CD4-positive, alpha-beta memory T cell (primary cell): ENCODE measurements around the gene ADH7. TPM values are rescaled to one million over a fixed set of nuclear protein-coding genes. Genes with fewer than 3 reads are reported as not detected.
"Not testable (repeated sequence)": the region's sequence is repeated elsewhere in the genome, so short reads cannot be mapped to it uniquely, and the experiment has no call there.

Source experiments
- CTCF ChIA-PET: fragments of 350-600 bp; sonication (Branson Sonifier 250); formaldehyde crosslinking; loops from one replicate; lab custom pipeline; 2021; ENCODE audit warnings: inconsistent platforms; ENCODE audit not compliant: partially characterized antibody; lab: Charles Lee
- POLR2A ChIA-PET: fragments of 350-600 bp; sonication (Branson Sonifier 250); formaldehyde crosslinking; loops from one replicate; lab custom pipeline; 2021; ENCODE audit not compliant: partially characterized antibody; lab: Charles Lee
- DNase-seq, 5 donors: peaks; one replicate each; pipeline versions ENCODE4 v3.0.0 to v3.0.0-alpha.2; 2020 to 2022; ENCODE audit warnings: mixed read lengths in 1 of 5
- H3K27ac ChIP-seq: one replicate; pipeline ENCODE4 v1.7.0; 2013; ENCODE audit warnings: low read depth, low read length
- H3K27me3 ChIP-seq: 2 replicates; pipeline ENCODE4 v1.7.0; 2013; ENCODE audit warnings: mild to moderate bottlenecking, low read length, moderate library complexity; ENCODE audit not compliant: insufficient read depth
- H3K36me3 ChIP-seq: 2 replicates; pipeline ENCODE4 v1.7.0; 2013; ENCODE audit warnings: mild to moderate bottlenecking, low read length, moderate library complexity; ENCODE audit not compliant: insufficient read depth
- H3K4me1 ChIP-seq: 2 replicates; pipeline ENCODE4 v1.7.0; 2013; ENCODE audit warnings: mild to moderate bottlenecking, low read length, moderate library complexity; ENCODE audit not compliant: insufficient read depth
- H3K4me3 ChIP-seq, 2 donors: one replicate each; pipeline ENCODE4 v1.7.0; 2013; ENCODE audit warnings: low read length in 2 of 2, mild to moderate bottlenecking in 1 of 2
- H3K9me3 ChIP-seq, 2 donors: one replicate each; pipeline ENCODE4 v1.7.0; 2013; ENCODE audit warnings: low read length in 2 of 2, control low read depth in 1 of 2; ENCODE audit not compliant: control insufficient read depth in 1 of 2
- H3K27ac Mint-ChIP-seq, 7 donors: one replicate each; pipeline ENCODE4 v1.8.0; 2020 to 2021; ENCODE audit warnings: mixed read lengths in 7 of 7, mild to moderate bottlenecking in 6 of 7, inconsistent platforms in 3 of 7, moderate library complexity in 3 of 7
- H3K27me3 Mint-ChIP-seq, 2 donors: one replicate each; pipeline ENCODE4 v1.8.0; 2020 to 2021; ENCODE audit warnings: mixed read lengths in 2 of 2
- H3K36me3 Mint-ChIP-seq, 2 donors: one replicate each; pipeline ENCODE4 v1.8.0; 2020 to 2021; ENCODE audit warnings: mixed read lengths in 2 of 2, inconsistent platforms in 1 of 2, mild to moderate bottlenecking in 1 of 2
- H3K4me1 Mint-ChIP-seq, 4 donors: one replicate each; pipeline ENCODE4 v1.8.0; 2020 to 2021; ENCODE audit warnings: mixed read lengths in 4 of 4, mild to moderate bottlenecking in 1 of 4
- H3K4me3 Mint-ChIP-seq, 8 donors: one replicate each; pipeline ENCODE4 v1.8.0; 2020 to 2021; ENCODE audit warnings: mixed read lengths in 8 of 8, mild to moderate bottlenecking in 7 of 8, moderate library complexity in 6 of 8, inconsistent platforms in 3 of 8
- H3K9me3 Mint-ChIP-seq, 8 donors: one replicate each; pipeline ENCODE4 v1.8.0; 2020 to 2021; ENCODE audit warnings: mixed read lengths in 8 of 8, mild to moderate bottlenecking in 5 of 8, inconsistent platforms in 3 of 8, moderate library complexity in 1 of 8
- intact Hi-C: fragments of 100-400 bp; cut with micrococcal nuclease; formaldehyde crosslinking; loops from one replicate; pipeline ENCODE4 v1.15.1; 2023
- polyA plus RNA-seq, 2 donors: library from polyadenylated mRNA; unstranded; fragments of 300-500 nt; fragmentation: Illumina TruSeq; gene quantifications; one replicate each; pipeline ENCODE4 v1.2.3, GENCODE V29; 2021
- total RNA-seq, 2 experiments: library from RNA; stranded (reverse); gene quantifications; one replicate each; pipeline ENCODE4 v1.2.3, GENCODE V29; 2021

Gene ADH7
- total and polyA plus RNA-seq, 4 experiments from 2014 or later, result not detected

DNA sequence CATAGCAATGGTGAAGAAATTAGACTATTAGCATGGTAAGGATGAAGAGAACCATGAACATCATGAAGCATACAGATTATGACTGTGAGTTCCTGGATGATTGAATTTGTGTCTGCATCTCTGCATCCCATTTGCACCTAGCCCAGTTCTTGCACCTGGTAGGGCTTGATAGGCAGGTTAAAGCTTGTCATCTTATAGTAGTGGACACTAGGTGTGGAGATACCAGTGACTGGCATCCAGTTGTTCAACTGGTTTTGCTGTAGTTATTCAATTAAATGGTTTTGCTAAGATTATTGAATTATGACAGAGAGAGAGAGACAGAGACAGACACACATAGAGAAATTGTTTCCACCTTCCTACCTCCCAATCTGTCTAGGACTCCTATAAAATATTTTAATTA, 5.0 kb downstream of the ADH7 start:
- H3K27ac ChIP-seq, result no peak overlapping the region
- H3K36me3 Mint-ChIP-seq, result no peaks in the 10 kb centered on the region
- no peaks in the 10 kb centered on the region for H3K9me3 ChIP-seq
- H3K27me3 Mint-ChIP-seq, result peaks cover 3 to 10% of the 10 kb centered on the region in 2 donors
- H3K4me1 ChIP-seq, result no peaks in the 10 kb centered on the region
- H3K4me1 Mint-ChIP-seq, result no peaks in the 10 kb centered on the region
- POLR2A ChIA-PET, result no interaction called here
- no peaks in the 10 kb centered on the region for H3K27me3 ChIP-seq
- no peak overlapping the region for H3K27ac Mint-ChIP-seq
- H3K9me3 Mint-ChIP-seq, result peaks cover 0 to 2% (median 0%) of the 10 kb centered on the region in 8 donors
- no peak for DNase-seq
- no peaks in the 10 kb centered on the region for H3K36me3 ChIP-seq
- no peak overlapping the region for H3K4me3 ChIP-seq
- H3K4me3 Mint-ChIP-seq, result no peak overlapping the region
- CTCF ChIA-PET, result no interaction called here
- intact Hi-C loops, result no loop called here

DNA sequence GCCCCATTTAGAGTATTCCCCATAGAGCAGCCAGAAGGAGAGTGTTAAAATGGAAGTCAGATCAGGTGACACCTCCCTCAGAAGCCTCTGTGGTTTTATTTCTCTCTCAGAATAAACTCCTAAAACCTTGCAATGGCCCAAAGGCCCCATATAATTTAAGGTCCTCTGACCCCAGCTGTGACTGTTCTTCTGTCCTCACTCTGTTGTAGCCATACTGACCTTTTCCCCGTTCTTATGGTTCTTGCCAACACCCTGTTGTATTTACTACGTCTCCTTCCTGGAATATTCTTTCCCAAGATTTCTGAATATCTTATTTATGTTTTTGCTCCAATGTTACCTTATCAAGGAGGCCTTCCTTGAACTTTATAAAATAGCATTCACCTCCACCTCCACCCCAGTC, 18.0 kb downstream of the ADH7 start:
- intact Hi-C loops, result no loop called here
- no peaks in the 10 kb centered on the region for H3K36me3 Mint-ChIP-seq
- peaks cover 0 to 7% (median 6%) of the 10 kb centered on the region in 8 donors for H3K9me3 Mint-ChIP-seq
- H3K4me3 Mint-ChIP-seq, result no peak overlapping the region
- DNase-seq, result no peak
- no peaks in the 10 kb centered on the region for H3K4me1 ChIP-seq
- no peaks in the 10 kb centered on the region for H3K4me1 Mint-ChIP-seq
- peaks cover 0 to 5% of the 10 kb centered on the region in 2 donors for H3K27me3 Mint-ChIP-seq
- ChIA-PET CTCF (no interaction called here), POLR2A (no interaction called here)
- H3K27ac Mint-ChIP-seq, result no peak overlapping the region
- H3K9me3 ChIP-seq, result no peaks in the 10 kb centered on the region
- H3K4me3 ChIP-seq, result no peak overlapping the region
- no peak overlapping the region for H3K27ac ChIP-seq
- H3K27me3 ChIP-seq, result no peaks in the 10 kb centered on the region
- H3K36me3 ChIP-seq, result no peaks in the 10 kb centered on the region

- H3K27me3 Mint-ChIP-seq, H3K9me3 ChIP-seq, H3K4me3 ChIP-seq, H3K36me3 ChIP-seq, H3K36me3 Mint-ChIP-seq, H3K27ac Mint-ChIP-seq, H3K27me3 ChIP-seq, H3K4me1 ChIP-seq, DNase-seq, intact Hi-C loops, H3K4me1 Mint-ChIP-seq, H3K9me3 Mint-ChIP-seq, H3K27ac ChIP-seq, POLR2A ChIA-PET, H3K4me3 Mint-ChIP-seq, CTCF ChIA-PET: not testable (repeated sequence)
Measured at GRCh38 chr4:99415762-99416161, 19.4 kb downstream of the ADH7 start.

GRCh38 chr4:99414902-99415301, 20.2 kb downstream of the ADH7 start:
- H3K4me3 ChIP-seq, H3K27me3 ChIP-seq, CTCF ChIA-PET, H3K4me1 ChIP-seq, DNase-seq, H3K36me3 Mint-ChIP-seq, H3K27ac Mint-ChIP-seq, H3K27ac ChIP-seq, H3K27me3 Mint-ChIP-seq, H3K4me3 Mint-ChIP-seq, POLR2A ChIA-PET, H3K9me3 Mint-ChIP-seq, intact Hi-C loops, H3K9me3 ChIP-seq, H3K4me1 Mint-ChIP-seq, H3K36me3 ChIP-seq: not testable (repeated sequence)

GRCh38 chr4:99414401-99414800, 20.7 kb downstream of the ADH7 start:
- H3K27me3 ChIP-seq, result no peaks in the 10 kb centered on the region
- no peaks in the 10 kb centered on the region for H3K4me1 Mint-ChIP-seq
- ChIA-PET CTCF (interaction anchor here (0.6 kb wide), 1 partner anchor 518 kb away, joined by 3 read pairs; no protein-coding TSS in a partner anchor), POLR2A (no interaction called here)
- no peaks in the 10 kb centered on the region for H3K9me3 Mint-ChIP-seq
- H3K9me3 ChIP-seq, result no peaks in the 10 kb centered on the region
- H3K27me3 Mint-ChIP-seq, result no peaks in the 10 kb centered on the region
- H3K4me3 ChIP-seq, result no peak overlapping the region
- no peak overlapping the region for H3K4me3 Mint-ChIP-seq
- no peaks in the 10 kb centered on the region for H3K36me3 ChIP-seq
- H3K27ac ChIP-seq, result no peak overlapping the region
- no peak overlapping the region for H3K27ac Mint-ChIP-seq
- no peaks in the 10 kb centered on the region for H3K36me3 Mint-ChIP-seq
- H3K4me1 ChIP-seq, result no peaks in the 10 kb centered on the region
- intact Hi-C loops, result no loop called here
- no peak for DNase-seq

DNA sequence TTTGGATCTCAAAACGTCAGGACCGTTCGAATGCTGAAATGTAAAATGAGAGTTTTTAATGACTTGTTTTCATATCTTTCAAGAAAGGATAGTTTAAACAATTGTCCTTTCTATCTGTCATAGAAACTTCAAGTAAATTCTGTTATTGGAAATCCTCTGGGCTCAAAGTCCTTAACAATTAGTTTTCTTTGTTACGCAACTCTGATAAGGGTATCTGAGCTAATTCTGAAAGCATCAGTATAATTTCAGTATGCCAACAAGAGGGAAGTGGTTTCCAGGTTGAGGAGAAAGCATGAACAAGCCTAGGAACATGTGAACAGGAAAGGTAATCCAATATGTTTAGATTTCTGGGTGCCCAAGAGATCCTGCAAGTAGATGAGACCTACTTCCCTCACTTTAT, 22.0 kb downstream of the ADH7 start:
- no peaks in the 10 kb centered on the region for H3K9me3 ChIP-seq
- H3K36me3 ChIP-seq, result no peaks in the 10 kb centered on the region
- POLR2A ChIA-PET, result no interaction called here
- intact Hi-C loops, result no loop called here
- H3K4me1 ChIP-seq, result no peaks in the 10 kb centered on the region
- H3K27ac ChIP-seq, result no peak overlapping the region
- no peaks in the 10 kb centered on the region for H3K4me1 Mint-ChIP-seq
- no peaks in the 10 kb centered on the region for H3K27me3 ChIP-seq
- no peak for DNase-seq
- CTCF ChIA-PET, result no interaction called here
- no peaks in the 10 kb centered on the region for H3K27me3 Mint-ChIP-seq
- H3K4me3 ChIP-seq, result no peak overlapping the region
- no peaks in the 10 kb centered on the region for H3K9me3 Mint-ChIP-seq
- no peak overlapping the region for H3K4me3 Mint-ChIP-seq
- no peaks in the 10 kb centered on the region for H3K36me3 Mint-ChIP-seq
- H3K27ac Mint-ChIP-seq, result no peak overlapping the region

DNA sequence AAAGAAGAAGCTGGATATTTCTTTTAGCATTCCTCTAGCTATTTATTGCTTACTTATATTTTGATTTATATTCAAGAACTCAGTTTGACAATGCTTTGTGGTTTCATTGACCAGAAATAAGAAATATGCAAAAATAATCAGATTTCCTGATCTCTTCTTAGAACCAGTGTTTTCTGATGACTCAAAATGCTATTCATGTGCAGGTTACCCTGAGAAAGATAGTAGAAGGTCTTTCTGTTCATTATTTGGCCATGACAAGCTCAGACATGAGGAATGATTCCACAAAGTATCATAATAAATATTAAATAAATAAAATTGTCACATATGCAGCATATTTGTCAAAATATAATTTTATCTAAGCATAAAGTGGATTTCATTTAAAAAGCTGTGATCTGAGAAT, 24.1 kb downstream of the ADH7 start:
- no peaks in the 10 kb centered on the region for H3K4me1 Mint-ChIP-seq
- POLR2A ChIA-PET, result interaction anchor here (0.6 kb wide), 1 partner anchor 58 kb away, joined by 3 read pairs; no protein-coding TSS in a partner anchor

GRCh38 chr4:99410075-99410474, 25.1 kb downstream of the ADH7 start:
- Histone ChIP-seq H3K9me3 (no peaks in the 10 kb centered on the region), H3K27me3 (no peaks in the 10 kb centered on the region), H3K36me3 (no peaks in the 10 kb centered on the region), H3K4me1 (no peaks in the 10 kb centered on the region), H3K27ac (no peak overlapping the region), H3K4me3 (no peak overlapping the region)
- Mint-ChIP-seq H3K4me3 (no peak overlapping the region), H3K27me3 (peaks cover 0 to 1% of the 10 kb centered on the region in 2 donors), H3K4me1 (peaks cover 0 to 3% (median 0%) of the 10 kb centered on the region in 4 donors), H3K9me3 (no peaks in the 10 kb centered on the region), H3K36me3 (no peaks in the 10 kb centered on the region), H3K27ac (peak overlapping the region in 1 of 7 donors; percentile 70)
- DNase-seq, result no peak
- ChIA-PET POLR2A (no interaction called here), CTCF (interaction anchor here (0.8 to 1.5 kb wide), 3 partner anchors 9 to 1266 kb away, joined by 3 to 5 read pairs (median 3); partner anchors contain the start of gene METAP1)
- intact Hi-C loops, result no loop called here

More for the DNA sequence above, 24.1 kb downstream of the ADH7 start:
- H3K9me3 ChIP-seq, result no peaks in the 10 kb centered on the region
- H3K27me3 ChIP-seq, result no peaks in the 10 kb centered on the region
- no peak for DNase-seq
- Mint-ChIP-seq H3K36me3 (no peaks in the 10 kb centered on the region), H3K27ac (no peak overlapping the region), H3K4me3 (no peak overlapping the region), H3K9me3 (no peaks in the 10 kb centered on the region), H3K27me3 (no peaks in the 10 kb centered on the region)
- no peaks in the 10 kb centered on the region for H3K4me1 ChIP-seq
- no peaks in the 10 kb centered on the region for H3K36me3 ChIP-seq
- no peak overlapping the region for H3K27ac ChIP-seq
- CTCF ChIA-PET, result interaction anchor here (0.8 to 1.4 kb wide), 5 partner anchors 8 to 469 kb away, joined by 3 to 4 read pairs (median 3); no protein-coding TSS in a partner anchor
- intact Hi-C loops, result no loop called here
- H3K4me3 ChIP-seq, result no peak overlapping the region
